NCI-H1417 treated with DMSO at 0.1 percent for 48 hours (cell line): Measurements from ENCODE around the gene LYL1.
A peak's percentile ranks its signal among the peaks of the same experiment; 100 is the strongest.

Experiments used
- DNase-seq: peaks from one replicate; lab custom pipeline; 2025; lab: John Stamatoyannopoulos, UW

The LYL1 gene

DNA sequence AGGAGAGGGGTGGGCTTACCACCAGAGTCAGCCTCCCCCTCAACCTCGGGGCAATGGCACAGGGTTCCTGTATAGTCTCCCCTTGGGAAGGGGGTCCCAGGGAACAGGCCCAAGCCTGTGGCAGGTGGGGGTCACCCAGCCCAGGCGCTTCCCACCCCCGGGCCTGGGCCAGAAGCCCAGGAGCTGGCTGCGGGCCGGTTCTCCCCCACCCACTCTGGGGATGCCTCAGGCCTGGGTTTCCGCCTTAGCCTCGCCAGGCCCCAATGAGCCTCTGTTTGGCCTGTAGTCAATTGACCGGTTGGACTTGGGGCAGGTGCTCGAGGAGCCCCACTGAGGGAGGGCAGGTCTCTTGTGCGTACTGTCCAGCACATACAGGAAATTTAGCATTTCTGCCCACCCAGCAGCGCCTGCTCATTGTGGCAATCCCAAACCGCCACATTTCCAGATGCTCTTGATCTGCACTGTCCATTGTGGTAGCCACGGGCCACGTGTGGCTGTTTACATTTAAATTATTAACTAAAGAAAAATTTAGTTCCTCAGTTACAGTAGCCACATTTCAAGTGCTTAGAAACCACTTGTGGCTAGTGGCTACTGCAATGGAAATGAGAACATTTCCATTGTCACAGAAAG, 9.9 kb downstream of the LYL1 start:
- no peak for DNase-seq

DNA sequence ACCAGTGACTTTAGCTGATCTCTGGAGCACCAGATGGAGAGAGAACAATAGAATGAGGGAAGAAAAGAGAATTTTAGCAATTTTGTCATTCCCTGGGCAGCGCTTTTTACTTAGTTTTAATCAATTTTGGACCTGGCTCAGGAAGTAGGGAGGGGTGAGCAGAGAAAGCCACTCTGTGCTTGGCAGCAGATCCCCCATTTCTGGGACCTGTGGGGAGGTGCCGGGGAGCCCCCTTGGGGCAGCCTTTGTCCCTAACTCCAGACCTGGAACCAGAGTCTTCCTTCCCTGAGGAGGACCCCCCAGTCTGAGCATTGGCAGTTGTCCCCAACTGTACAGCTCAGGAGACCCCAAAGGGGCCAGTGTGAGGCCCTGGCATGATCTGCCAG, 10.5 kb downstream of the LYL1 start:
- no peak for DNase-seq

DNA sequence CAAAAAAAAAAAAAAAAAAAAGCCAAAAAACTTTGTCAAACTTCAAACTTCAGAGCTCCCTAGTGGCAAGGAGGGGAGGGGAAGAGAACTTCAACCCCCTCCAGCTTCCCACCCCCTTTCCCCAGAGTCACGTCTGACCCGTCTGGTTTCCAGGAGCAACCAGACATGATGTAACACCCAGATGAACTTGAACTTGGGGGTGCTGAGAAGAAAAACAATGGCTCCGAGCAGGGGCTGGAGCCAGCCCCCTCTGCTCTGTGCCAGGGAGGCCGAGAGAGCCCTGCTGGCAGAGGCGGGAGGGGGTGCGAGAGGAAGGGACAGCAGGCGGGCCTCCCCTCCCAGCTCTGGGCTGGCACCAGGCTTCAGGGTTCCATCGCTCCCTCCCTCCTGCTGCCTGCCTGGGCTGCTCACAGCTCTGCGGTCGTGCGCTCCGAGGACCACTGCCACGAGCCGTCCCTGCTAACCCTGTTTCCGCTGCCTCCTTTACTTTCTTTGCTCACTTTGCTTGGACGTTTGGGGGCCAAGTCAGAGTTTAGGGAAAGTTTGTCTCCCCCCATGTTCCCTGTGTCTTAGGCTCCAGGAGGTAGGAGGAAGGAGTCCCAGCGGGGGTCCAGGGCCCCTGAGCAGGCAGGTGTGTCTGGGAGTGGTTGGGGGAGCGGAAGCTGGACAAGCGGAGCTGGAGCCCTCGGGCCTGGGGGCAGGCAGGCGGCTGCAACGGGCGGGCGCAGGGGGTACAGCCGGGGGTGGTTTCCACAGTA, 11.1 kb downstream of the LYL1 start:
- peak; percentile 21 for DNase-seq

DNA sequence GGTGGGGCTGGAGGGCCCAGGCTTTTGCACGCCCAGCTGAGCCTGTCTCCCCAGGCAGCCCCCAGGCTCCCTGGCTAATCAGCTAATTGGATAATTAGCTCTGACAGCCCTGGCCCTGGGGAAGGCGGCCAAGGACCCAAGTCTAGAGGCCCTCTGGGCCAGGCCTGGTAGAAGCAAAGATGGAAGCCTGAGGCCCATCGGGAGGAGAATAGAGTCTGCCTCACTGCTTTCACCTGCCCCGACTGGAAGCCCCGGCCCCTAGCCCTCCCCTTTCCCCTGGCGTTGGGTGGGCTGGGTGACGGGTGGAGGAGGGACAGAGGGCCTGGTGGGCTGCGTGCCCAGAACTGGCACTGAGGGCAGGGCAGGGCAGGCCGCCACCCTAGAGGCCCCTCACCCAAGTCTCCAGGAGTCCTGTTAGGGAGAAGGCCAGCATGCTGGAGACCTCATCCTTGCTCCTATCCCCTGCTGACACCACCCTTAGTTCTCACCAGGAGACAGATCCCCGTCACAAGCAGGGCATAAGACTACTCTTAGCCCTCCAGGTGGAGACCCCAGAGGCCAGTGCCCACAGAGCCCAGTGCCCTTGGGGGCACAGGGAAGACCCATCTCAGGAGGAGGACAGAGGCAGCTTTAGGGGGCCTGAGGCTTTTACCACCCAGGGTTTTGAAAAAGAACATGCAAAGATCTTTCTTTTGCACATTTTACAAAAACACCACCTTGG, 12.0 kb downstream of the LYL1 start:
- DNase-seq, result no peak

DNA sequence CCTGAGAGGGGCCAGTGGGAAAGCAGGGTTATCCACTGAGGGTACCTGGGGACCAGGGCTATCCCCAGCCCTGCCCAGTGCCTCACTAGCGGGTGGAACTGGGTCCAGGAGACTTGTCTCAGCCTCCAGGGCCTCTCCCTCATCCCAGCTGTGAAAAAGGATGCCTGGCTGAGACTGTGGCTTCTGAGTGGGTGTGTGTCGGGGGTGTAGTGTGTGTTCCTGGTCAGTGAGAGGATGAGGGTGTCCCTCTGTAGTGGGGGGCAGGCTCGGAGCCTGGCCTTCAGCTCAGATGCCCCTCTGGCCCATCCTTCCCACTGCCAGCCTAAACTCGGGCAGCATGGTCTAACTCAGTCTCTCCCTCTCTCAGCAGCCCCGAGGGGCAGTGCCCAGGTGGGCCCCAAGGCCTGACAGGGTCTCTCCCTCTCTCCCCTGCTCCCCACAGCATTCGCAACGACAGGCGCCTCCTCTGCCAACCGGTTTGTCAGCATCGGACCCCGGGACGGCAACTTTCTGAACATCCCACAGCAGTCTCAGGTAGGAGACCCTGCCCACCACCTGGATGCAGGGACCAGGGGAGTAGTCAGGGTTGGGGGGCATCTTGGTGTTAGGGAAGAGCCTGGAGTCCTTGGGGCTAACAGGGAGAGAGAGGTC, 12.7 kb downstream of the LYL1 start:
- DNase-seq, result no peak

DNA sequence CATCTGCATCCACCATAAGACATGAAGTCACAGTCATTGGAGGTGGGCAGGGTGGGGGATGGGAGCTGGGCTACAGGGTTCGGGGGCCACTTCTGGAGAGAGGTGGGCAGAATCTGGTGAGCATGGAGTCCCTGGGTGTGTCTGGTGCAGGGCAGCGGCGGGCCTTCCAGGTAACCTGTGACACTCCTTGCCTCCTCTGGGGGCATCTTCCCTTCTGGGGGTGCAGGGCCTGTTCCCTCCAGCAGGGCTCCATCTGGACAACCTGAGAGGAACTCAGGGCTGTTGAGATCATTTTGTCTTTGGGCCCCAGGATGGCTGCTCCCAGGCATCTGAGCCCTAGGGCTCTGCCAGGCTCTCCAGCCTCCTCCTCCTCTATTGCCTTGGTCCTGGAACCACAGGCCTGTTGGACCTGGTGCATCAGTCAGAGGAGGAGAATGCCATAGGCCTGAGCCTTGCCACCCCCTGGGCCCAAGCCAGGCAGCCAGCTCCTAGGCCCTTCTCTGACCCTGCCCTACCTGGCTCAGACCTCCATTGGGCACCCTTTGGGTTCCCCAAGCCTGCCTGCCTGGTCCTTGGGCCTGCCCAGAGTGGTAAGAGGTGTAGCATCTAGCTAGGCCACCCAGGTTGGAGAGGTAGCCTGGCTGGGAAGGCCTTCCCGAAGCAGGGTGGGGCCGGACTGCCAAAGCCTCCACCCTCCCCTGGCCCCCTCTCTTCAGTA, 13.4 kb downstream of the LYL1 start:
- no peak for DNase-seq

DNA sequence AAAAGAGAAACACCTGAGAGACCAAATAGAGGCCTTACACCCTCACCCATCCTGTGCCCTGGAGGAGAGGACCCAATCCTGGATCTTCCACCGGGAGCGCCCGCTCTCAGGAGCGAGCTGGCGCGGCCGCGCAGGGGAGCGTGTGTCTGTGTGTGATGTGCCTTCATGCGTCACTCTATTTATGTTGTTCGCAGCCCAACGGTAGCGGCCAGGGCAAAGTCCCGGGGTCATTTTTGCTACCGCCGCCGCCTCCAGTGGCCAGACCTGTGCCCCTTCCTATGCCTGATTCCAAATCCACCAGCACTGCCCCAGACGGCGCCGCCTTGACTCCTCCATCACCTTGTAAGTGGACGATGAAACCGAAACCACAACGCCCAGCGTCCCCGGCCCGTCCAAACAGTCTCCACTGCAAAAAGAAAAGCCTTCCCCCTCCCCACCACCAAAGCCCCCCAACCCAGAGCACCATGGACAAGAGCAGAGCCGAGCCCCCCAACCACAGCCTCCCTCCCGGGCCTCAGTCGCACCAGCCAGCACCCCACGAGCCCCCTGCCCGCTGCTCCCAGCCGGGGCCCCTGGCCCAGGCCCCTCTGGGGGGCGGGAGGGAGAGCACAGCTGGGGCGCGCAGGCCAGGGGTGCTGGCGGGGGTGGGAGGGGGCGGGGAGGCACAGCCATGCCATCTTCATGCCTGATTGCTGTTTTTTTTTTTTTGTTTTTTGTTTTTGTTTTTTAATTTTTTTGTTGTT, 14.7 kb downstream of the LYL1 start:
- no peak for DNase-seq

DNA sequence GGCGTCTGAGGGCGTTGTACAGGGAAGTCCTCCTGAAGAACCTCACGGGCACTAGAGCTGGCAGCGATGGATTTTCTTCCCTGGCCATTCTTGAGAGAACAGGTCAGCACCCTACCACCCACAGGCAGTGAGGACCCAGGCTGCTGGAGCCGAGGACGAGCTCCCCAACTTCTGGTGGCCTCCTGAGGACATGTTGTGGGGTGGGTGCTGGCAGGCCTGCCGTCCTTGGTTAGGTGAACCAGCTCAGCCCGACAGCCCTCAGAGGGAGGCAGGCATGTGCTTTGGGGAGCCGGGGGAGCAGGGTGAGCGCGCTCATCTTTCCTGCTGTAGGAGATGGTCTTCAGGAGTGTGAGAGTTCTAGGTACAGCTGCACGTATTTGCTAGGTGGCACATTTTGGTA, 15.4 kb downstream of the LYL1 start:
- no peak for DNase-seq

DNA sequence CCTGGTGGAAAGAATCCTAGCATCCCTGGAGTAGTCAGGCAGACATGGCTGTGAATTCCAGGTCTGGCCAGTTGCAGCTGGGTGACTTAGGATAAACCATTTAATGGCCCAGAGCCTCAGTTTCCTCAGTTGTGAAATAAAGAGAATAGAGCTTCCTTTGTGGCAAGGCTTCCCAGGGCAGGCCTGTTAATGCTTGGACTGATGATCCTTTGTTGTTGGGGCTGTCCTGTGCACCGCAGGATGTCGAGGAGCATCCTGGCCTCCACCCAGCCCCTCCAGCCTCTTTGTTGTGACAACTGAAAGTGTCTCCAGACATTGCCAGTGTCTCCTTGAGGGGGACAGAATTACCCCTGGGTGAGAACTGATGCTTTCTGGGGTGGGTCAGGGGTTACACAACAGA, 16.3 kb downstream of the LYL1 start:
- no peak for DNase-seq

DNA sequence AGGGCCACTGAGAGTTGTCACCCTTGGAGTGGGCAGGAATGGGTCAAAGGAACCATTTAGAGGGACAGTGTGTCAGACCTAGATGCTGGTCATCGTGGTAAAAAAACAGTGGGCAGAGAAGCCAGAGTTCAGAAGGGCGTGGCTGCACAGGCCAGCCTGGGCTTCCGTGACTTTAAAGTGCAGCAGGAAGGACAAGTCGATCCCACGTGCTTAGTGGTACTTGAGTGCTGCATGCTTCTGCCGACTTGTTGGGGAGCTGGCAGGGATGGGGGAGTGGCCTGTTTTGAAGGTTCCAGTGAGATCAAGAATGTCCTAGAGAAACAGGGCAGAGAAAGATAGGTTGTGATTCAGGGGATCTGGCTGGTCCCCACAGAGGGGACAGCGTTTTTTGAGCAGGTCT, 17.0 kb downstream of the LYL1 start:
- no peak for DNase-seq

DNA sequence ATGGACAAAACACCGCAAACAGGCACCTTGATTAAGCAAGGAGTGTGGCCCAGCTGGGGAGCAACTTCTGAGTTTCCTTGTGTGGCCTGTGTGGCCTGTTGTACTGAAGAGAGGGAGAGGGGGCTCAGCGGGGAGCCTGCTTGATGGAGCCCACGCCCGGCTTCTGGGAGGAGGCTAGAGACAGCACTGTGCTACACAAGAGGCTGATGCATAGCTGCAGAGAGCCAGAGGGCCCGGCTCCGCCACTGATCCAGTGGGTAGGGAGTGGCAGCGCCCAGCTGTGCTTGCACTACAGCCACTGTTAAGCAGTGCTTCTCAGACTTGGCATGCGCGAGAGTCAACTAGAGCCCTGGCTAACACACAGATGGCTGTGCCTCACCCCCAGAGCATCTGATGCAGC, 19.0 kb downstream of the LYL1 start:
- no peak for DNase-seq

DNA sequence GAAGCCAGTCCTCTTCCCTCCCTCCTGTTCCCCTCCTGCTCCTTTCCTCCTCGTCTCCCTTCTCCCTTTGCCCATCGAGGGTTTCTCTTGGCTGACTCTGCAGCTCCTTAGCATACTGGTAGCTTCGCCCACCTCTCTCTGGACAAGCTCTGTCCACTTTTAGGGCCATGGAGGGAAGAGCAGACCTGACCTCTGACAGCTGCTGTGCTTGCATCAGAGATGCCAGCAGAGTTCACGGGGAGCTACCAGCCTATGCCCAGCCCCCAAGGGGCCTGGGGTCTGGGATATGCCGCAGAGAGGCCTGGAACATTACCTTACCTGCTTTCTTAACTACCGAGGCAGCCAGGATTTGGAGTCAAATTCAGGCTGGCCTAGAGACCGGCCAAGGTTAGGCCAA, 19.7 kb downstream of the LYL1 start:
- no peak for DNase-seq

DNA sequence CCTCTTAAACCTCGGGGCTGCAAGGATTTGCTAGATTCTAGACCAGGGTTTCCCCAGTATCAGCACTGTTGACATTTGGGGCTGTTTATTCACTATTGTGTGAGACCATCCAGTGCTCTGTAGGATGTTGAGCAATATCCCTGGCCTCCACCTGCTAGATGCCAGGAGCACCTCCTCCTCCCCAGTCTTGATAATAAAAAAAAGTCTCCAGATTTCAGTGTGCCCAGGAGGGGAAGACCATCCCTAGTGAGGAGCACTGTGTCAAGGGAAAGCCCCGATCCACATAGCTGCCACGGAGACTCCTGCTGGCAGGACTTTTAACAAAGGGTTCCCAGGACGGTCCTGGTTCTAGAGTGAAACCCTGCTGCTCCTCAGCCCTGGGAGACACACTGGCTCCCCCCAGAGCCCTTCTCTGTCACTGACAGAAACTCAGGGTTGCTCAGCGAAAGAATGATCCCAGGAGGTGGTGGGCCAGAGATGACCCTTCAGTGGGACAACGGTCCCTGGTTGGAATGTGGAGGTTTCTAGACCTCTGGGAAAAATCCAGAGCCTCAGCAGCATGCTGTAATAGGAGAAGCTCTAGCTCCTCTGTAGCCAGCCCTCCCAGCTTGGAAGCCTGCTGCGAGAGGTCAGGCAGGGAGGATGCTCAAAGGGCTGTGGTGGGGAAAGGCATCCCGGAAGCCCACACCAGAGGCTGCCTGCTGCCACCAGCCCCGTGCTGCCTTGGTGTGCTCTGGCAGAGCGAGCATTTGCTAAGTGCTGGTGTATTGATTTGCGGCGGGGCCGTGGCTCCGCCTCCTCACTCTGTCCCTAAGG, 20.3 kb downstream of the LYL1 start:
- DNase-seq, result no peak

DNA sequence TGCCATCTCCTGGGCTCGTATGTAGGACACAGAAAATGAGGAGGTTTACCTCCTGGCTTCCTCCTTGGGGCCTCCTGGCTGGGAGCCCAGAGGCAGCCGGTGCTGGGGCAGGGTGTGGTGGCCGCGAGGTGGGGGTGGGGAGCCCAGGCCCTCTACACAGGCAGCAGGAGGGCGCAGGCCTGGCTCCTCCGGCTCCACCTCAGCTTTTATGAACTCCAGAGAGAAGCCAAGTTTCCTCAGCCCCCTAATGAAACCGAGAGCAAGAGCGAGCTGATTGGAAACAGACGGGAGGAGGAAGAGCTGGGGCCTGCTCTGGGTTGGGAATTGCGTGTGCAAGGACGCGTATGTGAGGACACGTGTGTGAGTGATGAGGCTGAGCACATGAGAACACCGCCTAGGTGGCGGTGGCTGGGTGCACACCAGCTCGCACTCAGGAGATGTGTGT, 23.1 kb downstream of the LYL1 start:
- DNase-seq, result no peak

DNA sequence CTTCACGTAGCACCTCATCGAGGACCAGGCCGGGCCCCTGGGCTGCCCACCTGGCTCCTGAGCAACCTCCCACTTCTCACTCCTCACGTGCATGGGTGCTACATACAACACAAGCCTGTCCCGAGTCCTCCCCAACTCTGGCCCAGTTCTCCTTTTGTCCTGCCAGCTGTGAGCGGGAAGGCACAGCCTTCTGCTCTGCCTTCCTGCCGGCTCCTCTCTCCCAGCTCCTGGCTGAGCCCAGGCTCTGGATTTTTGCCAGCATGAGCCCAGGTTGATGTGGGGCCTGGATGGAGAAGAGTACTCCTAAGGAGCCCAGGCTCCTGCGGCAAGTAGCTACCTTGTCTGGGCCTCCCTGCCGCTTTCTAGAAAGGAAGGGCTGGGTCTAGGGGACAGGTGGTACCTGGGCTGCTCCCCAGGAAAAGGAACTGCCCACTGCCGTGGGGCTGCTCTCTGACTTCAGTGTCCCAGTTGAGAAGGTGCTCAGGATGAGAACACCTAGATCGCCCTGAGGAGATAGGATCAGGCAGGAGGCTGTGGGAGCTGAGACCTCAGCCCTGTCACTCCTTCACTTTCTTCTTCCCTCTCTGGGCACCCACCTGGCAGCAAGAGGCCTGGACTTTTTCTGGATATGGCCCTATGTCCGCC, 23.6 kb downstream of the LYL1 start:
- DNase-seq, result no peak

DNA sequence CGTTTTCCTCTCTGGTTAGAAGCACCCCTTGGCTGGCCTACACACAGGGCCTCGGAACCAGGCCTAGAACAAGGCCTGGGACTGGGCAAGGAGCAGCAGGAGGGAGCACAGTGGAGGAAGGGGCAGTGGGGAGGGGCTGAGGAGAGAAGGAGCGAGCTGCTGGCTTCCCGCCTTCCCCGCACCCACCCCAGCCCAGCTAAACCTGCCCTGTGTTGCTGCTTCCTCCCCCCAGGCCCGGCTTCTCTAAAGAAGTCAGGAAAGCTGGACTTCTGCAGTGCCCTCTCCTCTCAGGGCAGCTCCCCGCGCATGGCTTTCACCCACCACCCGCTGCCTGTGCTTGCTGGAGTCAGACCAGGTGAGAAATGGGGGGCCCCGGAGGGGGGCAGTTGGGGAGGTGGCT, 24.3 kb downstream of the LYL1 start:
- no peak for DNase-seq

DNA sequence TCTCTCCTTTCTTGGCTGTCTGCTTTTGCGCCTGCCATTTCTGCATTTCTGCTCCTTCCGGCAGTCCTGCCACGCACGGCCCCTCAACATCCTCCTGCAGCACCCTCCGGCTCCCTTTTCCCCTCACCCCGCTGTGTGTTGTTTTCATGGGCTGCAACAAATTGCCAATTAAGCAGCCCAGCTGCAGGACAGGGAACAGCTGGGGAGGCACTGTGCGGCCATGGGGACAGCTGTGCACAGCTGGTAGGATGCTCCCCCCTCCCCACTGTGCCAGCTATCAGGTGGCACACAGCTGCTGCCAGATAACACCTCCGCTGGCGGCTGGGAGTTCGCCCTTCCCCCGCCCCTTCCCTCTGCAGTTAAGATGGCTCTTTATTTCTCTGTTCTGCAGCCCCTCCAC, 25.4 kb downstream of the LYL1 start:
- no peak for DNase-seq

DNA sequence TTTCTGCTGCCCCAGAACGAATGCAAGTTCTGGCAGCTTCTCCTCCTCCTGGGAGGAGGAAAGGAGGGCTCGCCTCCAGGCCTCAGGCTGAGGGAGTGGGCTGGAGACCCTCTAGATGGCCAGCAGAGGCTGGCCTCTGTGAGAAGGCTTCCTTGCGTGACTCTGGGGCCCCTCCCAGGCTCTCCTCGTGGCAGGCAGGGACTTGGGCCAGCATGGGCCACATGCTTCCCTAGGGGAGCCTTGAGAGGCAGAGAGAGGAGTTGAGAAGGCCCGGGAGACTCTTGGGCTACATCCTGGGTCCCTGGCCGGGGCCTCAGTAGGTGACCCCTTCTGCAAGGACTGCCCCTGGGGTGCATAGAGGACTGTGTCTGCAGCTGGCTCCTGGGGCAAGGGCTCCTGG, 25.9 kb downstream of the LYL1 start:
- DNase-seq, result no peak

DNA sequence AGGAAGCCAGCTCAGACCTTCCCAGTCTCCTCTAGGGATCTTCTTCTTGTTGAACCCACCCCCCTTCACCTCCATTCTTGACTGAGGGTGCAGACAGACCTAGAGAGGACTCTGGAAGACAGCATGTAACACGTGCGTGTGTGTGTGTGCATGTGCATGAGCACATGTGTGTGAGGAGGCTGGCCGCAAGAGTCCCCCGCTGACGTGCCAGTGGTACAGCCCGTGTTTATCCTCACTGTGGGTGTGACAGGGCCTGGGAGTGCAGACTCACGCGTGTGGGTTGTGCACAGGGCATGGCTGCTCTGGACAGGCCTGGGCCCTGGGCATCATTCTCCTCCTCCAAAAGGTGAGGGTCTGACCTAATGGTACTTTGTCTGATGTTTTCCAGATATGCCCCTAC, 26.3 kb downstream of the LYL1 start:
- no peak for DNase-seq

DNA sequence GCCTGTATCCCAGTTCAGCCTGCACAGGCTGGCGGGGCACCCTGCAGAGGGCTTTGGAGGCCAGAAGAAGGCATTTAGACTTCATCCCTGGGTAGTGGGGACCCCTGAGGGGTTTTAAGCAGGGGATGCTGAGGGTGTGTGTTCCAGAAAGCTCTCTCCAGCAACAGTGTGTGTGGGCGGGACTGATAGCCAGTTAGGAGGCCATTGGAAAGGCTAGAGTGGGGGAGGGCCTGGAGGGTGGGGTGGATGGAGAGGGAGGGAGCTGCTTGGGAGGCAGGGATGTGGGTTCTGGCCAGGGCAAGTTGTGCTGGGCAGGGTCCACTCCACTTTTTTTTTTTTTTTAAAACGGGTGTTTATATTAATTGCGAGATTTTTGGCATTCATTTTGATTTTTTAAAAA, 28.3 kb downstream of the LYL1 start:
- DNase-seq, result no peak
